ENCODE results near the gene PCSK6. TPM values are rescaled to one million over a fixed set of nuclear protein-coding genes. Genes with fewer than 3 reads are reported as not detected.

Gene PCSK6
- total RNA-seq, 2 donors from 2014 or later = 5.1 to 8.8 TPM

DNA sequence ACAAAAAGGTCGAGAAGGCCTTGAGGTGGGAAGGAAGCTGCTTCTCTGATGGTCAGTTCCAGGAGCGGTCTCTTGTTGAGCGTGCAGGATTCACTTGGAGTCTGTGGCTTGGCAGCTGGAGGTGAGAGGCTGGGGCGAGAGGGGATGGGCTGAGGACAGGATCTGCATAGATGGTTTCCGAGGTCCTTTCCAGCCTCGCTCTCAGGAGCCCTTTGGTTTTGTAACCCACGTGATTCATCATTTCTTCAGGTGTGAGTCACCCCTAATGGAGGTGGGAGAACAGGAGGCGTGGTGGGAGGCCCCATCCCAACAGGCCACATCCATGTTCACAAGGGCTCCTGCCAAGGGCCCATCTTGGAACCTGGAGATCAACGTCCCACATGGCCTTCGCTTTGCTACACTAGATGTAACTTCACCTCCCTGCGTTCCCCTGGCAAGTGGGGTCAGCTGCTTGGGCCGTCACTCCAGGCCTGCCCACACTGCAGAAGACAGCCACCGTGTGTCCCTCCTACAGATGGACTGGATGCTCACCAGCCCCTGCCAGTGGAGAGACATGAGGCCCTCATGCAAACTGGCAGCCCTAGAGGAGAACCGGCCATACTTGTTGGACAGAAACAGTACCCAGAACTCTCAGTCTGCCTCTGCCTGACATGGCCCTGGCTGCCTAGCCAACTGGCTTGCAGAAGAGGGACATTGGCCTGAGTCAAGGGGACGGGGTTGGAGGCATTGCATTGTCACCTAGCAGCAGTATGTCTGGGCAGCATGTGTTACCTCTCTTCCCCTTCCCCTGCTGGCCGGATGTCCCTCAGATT lies 1.6 kb upstream of the PCSK6 start:
- Histone ChIP-seq H3K27me3 (replicated peaks; ENCODE audit: insufficient read depth) (peaks cover 6% of the 10 kb centered on the region), H3K4me3 (no peak overlapping the region), H3K9me3 (no peaks in the 10 kb centered on the region), H3K36me3 (no peaks in the 10 kb centered on the region), H3K27ac (no peak overlapping the region), H3K4me1 (ENCODE audit: control insufficient read depth in 1 of 2, low read depth in 2 of 2) (no peaks in the 10 kb centered on the region)
- DNase-seq (ENCODE audit: low spot score) (no peak), ATAC-seq (ENCODE audit: insufficient number of reproducible peaks, low FRiP score, low read depth) (no peak)
- TF ChIP-seq, protein P1, sequence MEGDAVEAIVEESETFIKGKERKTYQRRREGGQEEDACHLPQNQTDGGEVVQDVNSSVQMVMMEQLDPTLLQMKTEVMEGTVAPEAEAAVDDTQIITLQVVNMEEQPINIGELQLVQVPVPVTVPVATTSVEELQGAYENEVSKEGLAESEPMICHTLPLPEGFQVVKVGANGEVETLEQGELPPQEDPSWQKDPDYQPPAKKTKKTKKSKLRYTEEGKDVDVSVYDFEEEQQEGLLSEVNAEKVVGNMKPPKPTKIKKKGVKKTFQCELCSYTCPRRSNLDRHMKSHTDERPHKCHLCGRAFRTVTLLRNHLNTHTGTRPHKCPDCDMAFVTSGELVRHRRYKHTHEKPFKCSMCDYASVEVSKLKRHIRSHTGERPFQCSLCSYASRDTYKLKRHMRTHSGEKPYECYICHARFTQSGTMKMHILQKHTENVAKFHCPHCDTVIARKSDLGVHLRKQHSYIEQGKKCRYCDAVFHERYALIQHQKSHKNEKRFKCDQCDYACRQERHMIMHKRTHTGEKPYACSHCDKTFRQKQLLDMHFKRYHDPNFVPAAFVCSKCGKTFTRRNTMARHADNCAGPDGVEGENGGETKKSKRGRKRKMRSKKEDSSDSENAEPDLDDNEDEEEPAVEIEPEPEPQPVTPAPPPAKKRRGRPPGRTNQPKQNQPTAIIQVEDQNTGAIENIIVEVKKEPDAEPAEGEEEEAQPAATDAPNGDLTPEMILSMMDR (IDR thresholded peaks at IDR 0.05) = no peak

DNA sequence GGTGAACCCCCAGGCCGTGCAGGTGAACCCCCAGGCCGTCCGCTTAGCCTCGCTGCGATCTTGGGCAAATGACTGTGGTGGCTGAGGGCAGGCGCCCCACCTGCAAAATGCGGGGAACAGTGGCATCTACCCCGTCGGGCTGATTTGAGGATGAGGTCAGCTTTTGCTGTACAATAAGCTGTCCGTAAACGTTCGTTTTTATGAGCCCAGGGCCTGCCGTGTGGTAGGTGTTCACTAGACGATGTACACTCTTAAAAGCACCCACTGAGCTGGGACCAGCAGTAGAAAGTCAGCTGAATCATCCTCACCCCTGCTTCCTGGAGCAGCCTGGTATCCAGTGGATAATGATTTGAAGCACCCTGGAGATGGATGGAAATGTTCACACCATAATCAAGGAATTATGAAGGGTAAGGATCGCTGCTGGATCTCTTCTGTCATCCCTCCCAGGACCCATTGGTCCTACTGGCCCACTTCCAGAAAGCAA lies 943 bp upstream of the PCSK6 start:
- Histone ChIP-seq H3K4me1 (ENCODE audit: control insufficient read depth in 1 of 2, low read depth in 2 of 2) (no peaks in the 10 kb centered on the region), H3K9me3 (no peaks in the 10 kb centered on the region), H3K27ac (no peak overlapping the region), H3K27me3 (replicated peaks; ENCODE audit: insufficient read depth) (peaks cover 6% of the 10 kb centered on the region), H3K36me3 (no peaks in the 10 kb centered on the region), H3K4me3 (no peak overlapping the region)
- DNase-seq (ENCODE audit: low spot score) (no peak), ATAC-seq (ENCODE audit: insufficient number of reproducible peaks, low FRiP score, low read depth) (no peak)
- TF ChIP-seq, protein P1 (IDR thresholded peaks at IDR 0.05) = no peak

- no peaks in the 10 kb centered on the region for H3K9me3 ChIP-seq
- DNase-seq (ENCODE audit: low spot score) = no peak
- peaks cover 6% of the 10 kb centered on the region for H3K27me3 ChIP-seq (replicated peaks; ENCODE audit: insufficient read depth)
- H3K4me3 ChIP-seq = no peak overlapping the region
- no peak for ATAC-seq (ENCODE audit: insufficient number of reproducible peaks, low FRiP score, low read depth)
- H3K4me1 ChIP-seq (ENCODE audit: control insufficient read depth in 1 of 2, low read depth in 2 of 2) = no peaks in the 10 kb centered on the region
- H3K27ac ChIP-seq = no peak overlapping the region
- TF ChIP-seq, protein P1 (IDR thresholded peaks at IDR 0.05) = no peak
- no peaks in the 10 kb centered on the region for H3K36me3 ChIP-seq
These were observed 289 bp downstream of the PCSK6 start for GRCh38 chr15:101489237-101489598.

DNA sequence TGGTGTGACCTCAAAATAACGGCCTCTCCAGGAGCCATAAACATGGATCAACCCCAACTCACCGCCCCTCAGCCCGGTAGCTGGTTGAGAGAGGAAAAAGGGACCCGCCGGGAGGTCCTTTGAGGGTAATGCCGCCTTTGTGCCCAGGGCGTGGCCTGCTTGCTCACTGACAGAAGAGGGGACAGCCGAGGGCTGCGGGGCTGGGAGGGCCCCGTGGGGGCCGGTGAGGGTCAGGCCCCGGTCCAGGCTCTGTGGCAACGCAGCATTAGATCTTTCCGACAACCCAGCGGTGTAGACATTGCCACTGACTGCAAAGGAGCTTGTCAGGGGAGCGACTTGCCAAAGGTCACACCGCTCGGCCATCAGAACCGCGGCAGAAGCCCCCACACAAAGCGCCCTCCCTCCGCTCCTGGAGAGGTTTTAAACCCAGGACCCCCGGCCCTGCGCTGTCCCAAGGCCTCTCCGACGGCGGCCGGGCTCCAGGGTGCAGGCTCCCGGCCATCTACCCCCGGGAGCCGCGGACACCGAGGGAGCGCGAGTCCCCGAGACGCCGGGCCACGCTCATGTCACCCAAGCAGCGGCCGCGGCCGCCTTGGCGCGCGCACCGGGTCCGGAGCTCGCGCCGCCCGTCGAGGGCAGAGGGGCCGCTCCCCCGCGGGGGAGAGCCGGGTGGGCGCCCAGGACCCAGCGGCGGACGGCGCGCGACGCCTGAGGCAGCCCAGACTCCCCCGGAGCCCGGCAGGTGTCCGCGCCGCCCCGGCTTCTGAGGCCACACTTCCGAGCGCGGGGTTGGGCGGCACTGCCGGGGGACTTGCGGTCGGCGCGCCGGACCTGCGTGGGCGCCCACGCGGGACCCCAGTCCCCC lies 975 bp downstream of the PCSK6 start:
- H3K27ac ChIP-seq = no peak overlapping the region
- H3K36me3 ChIP-seq = no peaks in the 10 kb centered on the region
- no peak for DNase-seq (ENCODE audit: low spot score)
- peaks cover 6% of the 10 kb centered on the region for H3K27me3 ChIP-seq (replicated peaks; ENCODE audit: insufficient read depth)
- H3K4me1 ChIP-seq (ENCODE audit: control insufficient read depth in 1 of 2, low read depth in 2 of 2) = no peaks in the 10 kb centered on the region
- TF ChIP-seq, protein P1 (IDR thresholded peaks at IDR 0.05) = no peak
- H3K4me3 ChIP-seq = peak overlapping the region; percentile 38
- no peak for ATAC-seq (ENCODE audit: insufficient number of reproducible peaks, low FRiP score, low read depth)
- H3K9me3 ChIP-seq = no peaks in the 10 kb centered on the region
